Omental fat pad (tissue), 4 donors: ENCODE data around the gene AKR1E2. TPM values are rescaled to one million over a fixed set of nuclear protein-coding genes. Genes with fewer than 3 reads are reported as not detected.

Experiments
- ATAC-seq: fragments of 150-250 bp; one replicate; pipeline ENCODE4 v1.9.1; 2016; ENCODE audit warnings: mild to moderate bottlenecking, moderate library complexity; ENCODE audit not compliant: low FRiP score
- DNase-seq: peaks from one replicate; pipeline ENCODE4 v3.0.0-alpha.2; 2019; ENCODE audit warnings: low spot score
- total RNA-seq, 4 donors: library from RNA; depleted of rRNA; stranded (reverse); fragments of >200 nt; gene quantifications; one replicate each; pipeline ENCODE4 v1.1.0, GENCODE V29; 2016
- TF ChIP-seq, protein P1 (sequence below), 3 donors: fragments of 450-650 bp; IDR thresholded peaks; one replicate each; pipeline ENCODE4 v1.5.1; 2016 to 2017; ENCODE audit warnings: antibody characterized with exemption in 3 of 3, mild to moderate bottlenecking in 3 of 3, moderate library complexity in 2 of 3

The AKR1E2 gene
- total RNA-seq, 4 donors from 2014 or later, result 7.2 to 26.8 (median 8.9) TPM

DNA sequence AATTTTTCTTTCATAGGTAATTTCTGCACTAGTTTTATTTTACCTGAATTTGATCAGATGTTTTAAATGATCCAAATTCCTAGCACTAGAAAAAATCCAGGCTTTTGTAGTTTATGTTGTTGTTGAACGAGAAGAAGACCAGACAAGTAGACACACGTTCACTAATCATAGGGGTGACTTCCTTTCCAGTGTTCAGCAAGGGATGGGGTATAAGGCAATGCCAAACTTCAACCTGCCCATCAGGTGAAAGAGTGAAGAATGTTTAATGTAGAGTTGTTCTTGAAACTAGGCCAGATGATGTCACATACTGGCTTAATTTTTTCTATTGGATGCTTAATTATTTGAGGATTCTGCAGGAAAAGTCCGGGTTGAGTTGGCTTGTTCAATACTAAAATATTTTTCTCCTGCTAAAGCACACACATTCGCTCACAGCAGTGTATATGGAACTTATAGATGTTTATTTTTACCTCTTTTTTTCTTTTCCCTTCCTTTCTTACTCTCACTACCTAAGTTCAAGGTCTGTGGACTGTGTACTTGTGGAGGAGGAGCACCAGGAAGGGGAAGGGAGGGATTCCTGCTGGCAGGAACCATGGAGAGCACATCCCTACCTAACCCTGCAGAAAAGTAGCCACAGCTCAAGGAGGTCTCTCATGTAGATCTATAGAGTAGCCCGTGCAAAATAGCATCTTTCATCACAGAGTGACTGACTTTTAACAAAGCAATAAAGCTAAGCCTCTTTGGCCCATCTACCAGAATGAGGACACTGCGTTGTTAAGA is 23.1 kb upstream of the AKR1E2 start:
- no peak for ATAC-seq
- TF ChIP-seq, protein P1, sequence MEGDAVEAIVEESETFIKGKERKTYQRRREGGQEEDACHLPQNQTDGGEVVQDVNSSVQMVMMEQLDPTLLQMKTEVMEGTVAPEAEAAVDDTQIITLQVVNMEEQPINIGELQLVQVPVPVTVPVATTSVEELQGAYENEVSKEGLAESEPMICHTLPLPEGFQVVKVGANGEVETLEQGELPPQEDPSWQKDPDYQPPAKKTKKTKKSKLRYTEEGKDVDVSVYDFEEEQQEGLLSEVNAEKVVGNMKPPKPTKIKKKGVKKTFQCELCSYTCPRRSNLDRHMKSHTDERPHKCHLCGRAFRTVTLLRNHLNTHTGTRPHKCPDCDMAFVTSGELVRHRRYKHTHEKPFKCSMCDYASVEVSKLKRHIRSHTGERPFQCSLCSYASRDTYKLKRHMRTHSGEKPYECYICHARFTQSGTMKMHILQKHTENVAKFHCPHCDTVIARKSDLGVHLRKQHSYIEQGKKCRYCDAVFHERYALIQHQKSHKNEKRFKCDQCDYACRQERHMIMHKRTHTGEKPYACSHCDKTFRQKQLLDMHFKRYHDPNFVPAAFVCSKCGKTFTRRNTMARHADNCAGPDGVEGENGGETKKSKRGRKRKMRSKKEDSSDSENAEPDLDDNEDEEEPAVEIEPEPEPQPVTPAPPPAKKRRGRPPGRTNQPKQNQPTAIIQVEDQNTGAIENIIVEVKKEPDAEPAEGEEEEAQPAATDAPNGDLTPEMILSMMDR (IDR thresholded peaks at IDR 0.05), result no peak
- no peak for DNase-seq

DNA sequence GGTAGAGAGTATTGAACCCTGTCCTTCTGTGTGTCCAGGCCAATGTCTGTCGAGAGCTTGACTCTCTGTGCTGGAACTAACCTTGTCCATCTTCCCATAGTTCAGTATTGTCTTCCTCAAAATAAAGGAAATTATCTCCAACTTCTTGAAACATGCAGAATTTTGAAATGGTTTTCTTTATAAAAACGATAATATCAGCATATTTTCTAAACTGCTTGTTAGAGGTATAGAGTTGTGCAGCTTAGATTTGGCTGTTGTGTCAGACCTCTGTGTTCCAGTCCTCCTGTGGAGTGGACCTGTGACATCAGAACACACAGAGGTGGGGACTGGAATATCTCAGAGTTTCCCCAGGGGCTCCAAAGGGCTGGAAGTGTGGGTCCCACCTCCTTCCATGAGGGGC is 22.2 kb upstream of the AKR1E2 start:
- ATAC-seq (no peak), DNase-seq (no peak)
- TF ChIP-seq, protein P1 (IDR thresholded peaks at IDR 0.05), result no peak

DNA sequence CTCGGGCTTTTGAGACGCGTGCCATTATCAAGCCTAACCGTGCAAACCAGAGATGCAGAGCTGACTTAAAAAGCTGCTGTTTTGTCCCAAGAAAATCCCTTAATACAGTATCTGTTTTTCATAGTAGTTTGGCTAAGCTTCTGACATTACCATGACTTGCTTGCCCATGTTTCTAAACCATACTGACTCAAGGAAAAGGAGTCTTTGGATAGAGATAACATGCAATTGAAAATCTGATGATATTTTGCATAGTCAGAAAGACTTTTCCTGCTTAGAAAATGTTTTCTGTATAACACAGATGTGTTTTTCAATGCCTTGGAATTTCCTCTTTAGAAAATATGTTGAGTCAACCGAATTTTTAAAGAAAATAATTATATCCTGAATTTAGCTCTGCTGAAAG is 21.5 kb upstream of the AKR1E2 start:
- DNase-seq (no peak), ATAC-seq (no peak)
- TF ChIP-seq, protein P1 (IDR thresholded peaks at IDR 0.05), result no peak

DNA sequence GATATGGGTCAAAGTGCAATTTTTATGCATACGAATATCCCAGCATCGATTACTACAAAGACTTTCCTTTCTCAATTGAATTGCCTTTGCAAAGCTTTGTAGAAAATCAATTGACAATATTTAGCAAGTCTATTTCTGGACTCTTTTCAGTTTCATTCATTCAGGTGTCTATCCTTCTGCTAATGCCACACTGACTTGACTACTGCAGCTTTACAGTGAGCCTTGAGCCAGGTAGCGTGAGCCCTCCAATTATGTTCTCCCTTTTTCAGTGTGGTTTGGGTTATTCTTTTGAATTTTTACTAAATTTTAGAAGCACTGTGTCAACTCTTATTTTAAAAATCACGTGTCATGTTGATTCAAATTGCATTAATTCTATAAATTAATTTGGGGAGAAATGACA is 19.5 kb upstream of the AKR1E2 start:
- TF ChIP-seq, protein P1 (IDR thresholded peaks at IDR 0.05), result no peak
- DNase-seq (no peak), ATAC-seq (no peak)

DNA sequence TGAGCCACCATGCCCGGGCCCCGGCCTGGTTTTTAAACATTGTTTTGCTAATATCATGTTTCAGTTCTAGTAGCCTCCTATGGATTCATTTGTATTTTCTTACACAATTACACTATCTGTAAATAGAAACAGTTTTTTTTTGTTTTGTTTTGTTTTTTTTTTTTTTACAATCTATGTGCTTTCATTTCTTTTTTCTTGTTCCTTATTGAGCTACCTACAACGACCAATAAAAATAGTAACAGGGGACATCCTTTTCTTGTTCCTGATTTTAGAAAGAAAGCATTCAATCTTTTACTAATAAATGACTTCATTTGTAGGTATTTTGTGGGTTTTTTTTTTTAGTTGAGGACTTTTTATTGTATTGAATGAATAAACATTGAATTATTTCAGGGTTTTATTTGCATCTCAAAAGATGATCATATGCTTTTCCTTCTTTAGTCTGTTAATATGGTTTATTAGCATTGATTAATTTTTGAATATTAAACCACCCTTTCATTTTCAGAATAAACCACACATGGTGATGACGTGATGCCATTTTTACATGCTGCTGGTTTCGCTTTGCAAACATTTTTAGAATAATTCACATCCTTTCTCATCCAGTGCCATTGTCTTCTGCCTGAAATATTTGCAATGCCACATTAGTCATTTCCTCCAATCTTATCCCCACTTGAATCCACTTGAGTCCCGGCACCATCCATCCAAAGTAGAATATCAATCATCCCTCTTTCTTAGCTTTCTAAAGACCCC is 18.1 kb upstream of the AKR1E2 start:
- TF ChIP-seq, protein P1 (IDR thresholded peaks at IDR 0.05), result no peak
- ATAC-seq (no peak), DNase-seq (no peak)

DNA sequence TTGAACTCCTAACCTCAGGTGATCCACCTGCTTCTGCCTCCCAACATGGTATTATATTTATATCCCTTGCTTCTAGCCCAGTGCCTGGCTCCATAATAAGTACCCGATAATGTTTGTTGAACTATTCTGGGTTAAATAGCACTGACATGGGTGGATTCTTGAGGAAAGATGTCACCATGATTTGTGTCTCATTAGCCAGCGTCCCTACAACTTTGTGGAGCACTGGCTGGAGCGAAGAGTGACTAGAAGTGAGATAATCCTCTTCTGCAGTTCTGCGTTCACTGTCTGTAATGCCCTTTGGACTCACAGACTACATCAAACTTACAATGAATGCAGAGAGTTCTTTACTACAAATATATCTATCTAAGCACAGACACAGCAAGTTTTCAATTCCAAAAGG is 16.9 kb upstream of the AKR1E2 start:
- DNase-seq (no peak), ATAC-seq (no peak)
- TF ChIP-seq, protein P1 (IDR thresholded peaks at IDR 0.05), result no peak
